IPS-18a (cell line): Measurements from ENCODE around the gene KRTCAP2.

ENCODE experiments used
- H3K27ac ChIP-seq: one replicate; pipeline ENCODE4 v1.5.1; 2013; ENCODE audit warnings: low read length
- H3K27me3 ChIP-seq: one replicate; pipeline ENCODE4 v1.6.1; 2013; ENCODE audit warnings: mild to moderate bottlenecking, low read length; ENCODE audit not compliant: control insufficient read depth, insufficient read depth
- H3K36me3 ChIP-seq: one replicate; pipeline ENCODE4 v1.6.1; 2013; ENCODE audit warnings: low read depth, low read length; ENCODE audit not compliant: control insufficient read depth
- H3K4me1 ChIP-seq: one replicate; pipeline ENCODE4 v1.6.1; 2013; ENCODE audit warnings: low read depth, low read length; ENCODE audit not compliant: control insufficient read depth
- H3K4me3 ChIP-seq: one replicate; pipeline ENCODE4 v1.5.1; 2013; ENCODE audit warnings: low read length
- H3K9ac ChIP-seq: one replicate; pipeline ENCODE4 v1.6.1; 2013; ENCODE audit warnings: mild to moderate bottlenecking, low read length, moderate library complexity
- H3K9me3 ChIP-seq: one replicate; pipeline ENCODE4 v1.6.1; 2013; ENCODE audit warnings: low read depth, low read length; ENCODE audit not compliant: control insufficient read depth

Gene KRTCAP2

DNA sequence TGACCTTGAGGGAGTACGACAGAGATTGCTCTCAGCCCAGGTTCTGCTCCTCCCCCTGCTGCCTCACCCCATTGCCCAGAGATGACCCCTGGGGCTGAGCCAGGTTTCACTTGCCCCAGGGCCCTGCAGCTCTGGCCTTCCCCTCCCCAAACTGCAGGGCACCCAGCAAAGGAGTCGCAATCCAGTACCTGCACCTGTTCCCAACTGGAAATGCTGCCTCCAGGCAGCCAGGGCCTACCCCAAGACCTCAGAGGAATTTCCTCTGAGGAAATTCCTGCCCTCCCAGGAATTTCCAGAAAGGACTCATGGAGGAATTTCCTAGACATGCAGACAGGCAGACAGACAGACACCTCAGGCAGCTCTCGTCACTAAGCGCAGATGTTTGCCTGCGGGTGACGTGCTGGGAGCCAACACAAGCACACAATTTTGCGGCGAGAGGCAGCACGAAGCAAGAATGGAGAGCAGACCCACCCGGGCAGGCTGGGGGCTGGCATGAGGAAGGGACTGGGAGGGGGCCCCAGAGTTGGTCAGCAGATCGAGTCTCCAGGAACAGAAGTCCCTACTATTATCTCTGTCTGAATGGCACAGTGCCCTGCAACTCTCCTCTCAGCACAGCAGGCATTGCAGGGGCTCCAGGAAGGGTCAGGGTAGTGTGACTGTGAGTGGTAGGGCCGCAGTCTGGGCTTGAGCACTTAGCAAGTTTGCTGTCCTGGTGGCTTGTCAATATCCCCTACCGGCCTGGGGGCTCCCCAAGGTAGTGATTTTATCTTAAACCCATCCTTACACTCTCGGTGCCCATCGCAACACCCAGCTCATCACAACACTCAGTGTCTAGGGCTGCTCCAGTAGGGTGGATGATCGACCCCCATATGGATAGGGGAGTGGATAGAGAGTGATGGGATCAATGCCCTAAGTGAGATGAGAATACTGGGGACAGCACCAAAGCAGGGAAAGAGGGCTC, 48.3 kb downstream of the KRTCAP2 start:
- Histone ChIP-seq H3K4me3 (no peak overlapping the region), H3K36me3 (no peaks in the 10 kb centered on the region), H3K27ac (no peak overlapping the region), H3K27me3 (peaks cover 68% of the 10 kb centered on the region), H3K9me3 (no peaks in the 10 kb centered on the region), H3K4me1 (peaks cover 38% of the 10 kb centered on the region), H3K9ac (no peak overlapping the region)

DNA sequence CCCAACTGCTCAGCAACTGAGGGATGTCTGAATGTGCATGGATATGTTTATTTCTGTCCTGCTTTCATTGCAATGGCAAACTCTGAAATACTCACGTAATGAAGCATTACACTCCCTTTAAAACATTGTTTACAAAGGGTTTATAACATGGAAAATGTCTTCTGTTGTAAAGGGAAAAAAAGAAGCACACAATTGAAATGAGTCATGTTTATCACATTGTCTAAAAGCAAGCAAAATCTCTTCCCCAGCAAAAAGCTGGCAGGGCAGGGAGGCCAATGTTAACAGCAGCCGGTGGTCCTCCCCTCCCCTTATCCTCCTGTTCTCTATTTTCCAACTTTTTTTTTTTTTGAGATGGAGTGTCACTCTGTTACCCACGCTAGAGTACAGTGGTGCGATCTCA, 49.3 kb downstream of the KRTCAP2 start:
- H3K27ac ChIP-seq = no peak overlapping the region
- peaks cover 28% of the 10 kb centered on the region for H3K4me1 ChIP-seq
- H3K9me3 ChIP-seq = no peaks in the 10 kb centered on the region
- no peak overlapping the region for H3K9ac ChIP-seq
- no peak overlapping the region for H3K4me3 ChIP-seq
- H3K36me3 ChIP-seq = no peaks in the 10 kb centered on the region
- peaks cover 61% of the 10 kb centered on the region for H3K27me3 ChIP-seq

DNA sequence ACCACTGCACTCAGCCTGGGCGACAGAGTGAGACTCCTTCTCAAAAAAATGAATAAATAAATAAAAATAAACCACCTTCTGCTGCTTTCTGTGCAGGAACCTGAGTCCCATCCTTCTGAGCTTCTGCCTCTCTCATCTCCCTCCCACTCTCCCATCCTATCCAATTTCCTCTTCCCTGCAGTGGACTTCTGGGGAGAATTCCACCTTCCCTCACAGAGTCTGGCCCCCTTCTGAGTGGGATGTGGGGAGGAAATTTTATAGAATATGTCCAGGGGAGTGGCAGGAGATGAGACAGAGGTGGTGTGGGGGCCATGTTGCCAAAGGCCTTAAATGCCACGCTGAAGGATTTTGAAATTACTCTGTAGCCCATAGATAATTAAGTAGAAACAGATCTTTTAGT, 50.8 kb downstream of the KRTCAP2 start:
- H3K27me3 ChIP-seq = peaks cover 48% of the 10 kb centered on the region
- H3K27ac ChIP-seq = no peak overlapping the region
- no peak overlapping the region for H3K4me3 ChIP-seq
- H3K4me1 ChIP-seq = peaks cover 17% of the 10 kb centered on the region
- no peak overlapping the region for H3K9ac ChIP-seq
- H3K36me3 ChIP-seq = no peaks in the 10 kb centered on the region
- no peaks in the 10 kb centered on the region for H3K9me3 ChIP-seq

GRCh38 chr1:155121249-155121648, 51.9 kb downstream of the KRTCAP2 start:
- Histone ChIP-seq H3K36me3 (no peaks in the 10 kb centered on the region), H3K4me3 (no peak overlapping the region), H3K27ac (no peak overlapping the region), H3K27me3 (peaks cover 38% of the 10 kb centered on the region), H3K9me3 (no peaks in the 10 kb centered on the region), H3K9ac (no peak overlapping the region), H3K4me1 (peaks cover 7% of the 10 kb centered on the region)

GRCh38 chr1:155120253-155120652, 52.9 kb downstream of the KRTCAP2 start:
- Histone ChIP-seq H3K9me3 (no peaks in the 10 kb centered on the region), H3K36me3 (no peaks in the 10 kb centered on the region), H3K4me1 (no peaks in the 10 kb centered on the region), H3K27me3 (peaks cover 28% of the 10 kb centered on the region), H3K9ac (no peak overlapping the region), H3K4me3 (no peak overlapping the region), H3K27ac (no peak overlapping the region)
